HEK293 (cell line): ENCODE results near the gene GIPC1.

Experiments
- IKZF3 ChIP-seq: fragments of 450-650 bp; IDR thresholded peaks from 2 replicates; pipeline ENCODE4 v1.5.0; 2018; ENCODE audit warnings: missing biosample characterization, mild to moderate bottlenecking, missing genetic modification characterization, moderate library complexity
- KLF10 ChIP-seq: fragments of 450-650 bp; IDR thresholded peaks from 2 replicates; pipeline ENCODE4 v1.5.1; 2018; ENCODE audit warnings: missing biosample characterization, mild to moderate bottlenecking, missing genetic modification characterization
- KLF16 ChIP-seq: fragments of 450-650 bp; formaldehyde crosslinking; IDR thresholded peaks from 2 replicates; pipeline ENCODE4 v1.5.1; 2017; ENCODE audit warnings: missing biosample characterization, missing genetic modification characterization
- KLF8 ChIP-seq: fragments of 450-650 bp; formaldehyde crosslinking; IDR thresholded peaks from 2 replicates; pipeline ENCODE4 v1.5.1; 2016; ENCODE audit warnings: missing biosample characterization, missing genetic modification characterization
- OSR2 ChIP-seq: fragments of 450-650 bp; formaldehyde crosslinking; IDR thresholded peaks from 2 replicates; pipeline ENCODE4 v1.5.1; 2016; ENCODE audit warnings: missing biosample characterization, missing genetic modification characterization
- SETDB1 ChIP-seq: IDR thresholded peaks from one replicate; pipeline ENCODE4 v1.6.1; 2017; ENCODE audit warnings: mild to moderate bottlenecking, low read length, moderate library complexity, mixed read lengths; ENCODE audit not compliant: insufficient read length
- ZBTB1 ChIP-seq: fragments of 450-650 bp; formaldehyde crosslinking; IDR thresholded peaks from 2 replicates; pipeline ENCODE4 v1.5.1; 2016; ENCODE audit warnings: missing biosample characterization, missing genetic modification characterization
- ZBTB17 ChIP-seq: fragments of 450-650 bp; formaldehyde crosslinking; IDR thresholded peaks from 2 replicates; pipeline ENCODE4 v1.5.1; 2016; ENCODE audit warnings: missing biosample characterization, missing genetic modification characterization
- ZBTB20 ChIP-seq: fragments of 450-650 bp; formaldehyde crosslinking; IDR thresholded peaks from 2 replicates; pipeline ENCODE4 v1.5.1; 2016; ENCODE audit warnings: missing biosample characterization, missing genetic modification characterization
- ZBTB48 ChIP-seq: fragments of 450-650 bp; formaldehyde crosslinking; IDR thresholded peaks from 2 replicates; pipeline ENCODE4 v1.5.1; 2016; ENCODE audit warnings: missing biosample characterization, missing genetic modification characterization
- ZBTB7A ChIP-seq: fragments of 450-650 bp; formaldehyde crosslinking; IDR thresholded peaks from 2 replicates; pipeline ENCODE4 v1.5.1; 2016; ENCODE audit warnings: low read depth, missing biosample characterization, missing genetic modification characterization
- ZFP37 ChIP-seq: fragments of 450-650 bp; formaldehyde crosslinking; IDR thresholded peaks from 2 replicates; pipeline ENCODE4 v1.5.1; 2016; ENCODE audit warnings: missing biosample characterization, missing genetic modification characterization
- ZIC2 ChIP-seq: fragments of 450-650 bp; formaldehyde crosslinking; IDR thresholded peaks from 2 replicates; pipeline ENCODE4 v1.5.1; 2016; ENCODE audit warnings: missing biosample characterization, missing genetic modification characterization
- ZNF16 ChIP-seq: fragments of 450-650 bp; formaldehyde crosslinking; IDR thresholded peaks from 2 replicates; pipeline ENCODE4 v1.5.1; 2016; ENCODE audit warnings: low read depth, missing biosample characterization, missing genetic modification characterization
- ZNF169 ChIP-seq: fragments of 450-650 bp; formaldehyde crosslinking; IDR thresholded peaks from 2 replicates; pipeline ENCODE4 v1.5.1; 2016; ENCODE audit warnings: missing biosample characterization, missing genetic modification characterization
- ZNF24 ChIP-seq: fragments of 450-650 bp; formaldehyde crosslinking; IDR thresholded peaks from 2 replicates; pipeline ENCODE4 v1.5.1; 2016; ENCODE audit warnings: missing biosample characterization, missing genetic modification characterization
- ZNF292 ChIP-seq: fragments of 450-650 bp; formaldehyde crosslinking; IDR thresholded peaks from 2 replicates; pipeline ENCODE4 v1.5.1; 2016; ENCODE audit warnings: low read depth, missing biosample characterization, missing genetic modification characterization, borderline replicate concordance
- ZNF335 ChIP-seq: fragments of 450-650 bp; formaldehyde crosslinking; conservative IDR thresholded peaks from 2 replicates; pipeline ENCODE4 v1.5.1; 2016; ENCODE audit warnings: missing biosample characterization, missing genetic modification characterization
- ZNF350 ChIP-seq: fragments of 450-650 bp; formaldehyde crosslinking; IDR thresholded peaks from 2 replicates; pipeline ENCODE4 v1.5.0; 2017; ENCODE audit warnings: missing biosample characterization, mild to moderate bottlenecking, missing genetic modification characterization
- ZNF366 ChIP-seq: fragments of 450-650 bp; formaldehyde crosslinking; conservative IDR thresholded peaks from 2 replicates; pipeline ENCODE4 v1.5.1; 2016; ENCODE audit warnings: missing biosample characterization, missing genetic modification characterization
- ZNF37A ChIP-seq: fragments of 450-650 bp; IDR thresholded peaks from 2 replicates; pipeline ENCODE4 v1.5.1; 2018; ENCODE audit warnings: missing biosample characterization, missing genetic modification characterization
- ZNF488 ChIP-seq: fragments of 450-650 bp; formaldehyde crosslinking; IDR thresholded peaks from 2 replicates; pipeline ENCODE4 v1.5.1; 2016; ENCODE audit warnings: missing biosample characterization, missing genetic modification characterization
- ZNF585B ChIP-seq: fragments of 450-650 bp; formaldehyde crosslinking; IDR thresholded peaks from 2 replicates; pipeline ENCODE4 v1.5.1; 2016; ENCODE audit warnings: missing biosample characterization, missing genetic modification characterization
- ZNF600 ChIP-seq: fragments of 450-650 bp; formaldehyde crosslinking; IDR thresholded peaks from 2 replicates; pipeline ENCODE4 v1.5.1; 2016; ENCODE audit warnings: missing biosample characterization, missing genetic modification characterization
- ZNF624 ChIP-seq: fragments of 450-650 bp; formaldehyde crosslinking; IDR thresholded peaks from 2 replicates; pipeline ENCODE4 v1.5.1; 2017; ENCODE audit warnings: missing biosample characterization, missing genetic modification characterization
- ZNF654 ChIP-seq: fragments of 450-650 bp; formaldehyde crosslinking; IDR thresholded peaks from 2 replicates; pipeline ENCODE4 v1.5.1; 2016; ENCODE audit warnings: low read depth, missing biosample characterization, missing genetic modification characterization
- ZNF692 ChIP-seq: fragments of 450-650 bp; formaldehyde crosslinking; IDR thresholded peaks from 2 replicates; pipeline ENCODE4 v1.5.1; 2016; ENCODE audit warnings: missing biosample characterization, missing genetic modification characterization
- ZNF76 ChIP-seq: fragments of 450-650 bp; formaldehyde crosslinking; IDR thresholded peaks from 2 replicates; pipeline ENCODE4; 2016; ENCODE audit warnings: low read depth, missing biosample characterization, missing genetic modification characterization, borderline replicate concordance
- ZNF776 ChIP-seq: fragments of 450-650 bp; formaldehyde crosslinking; IDR thresholded peaks from 2 replicates; pipeline ENCODE4 v1.5.0; 2017; ENCODE audit warnings: missing biosample characterization, missing genetic modification characterization, borderline replicate concordance
- ZNF785 ChIP-seq: fragments of 450-650 bp; formaldehyde crosslinking; IDR thresholded peaks from 2 replicates; pipeline ENCODE4 v1.5.1; 2016; ENCODE audit warnings: missing biosample characterization, missing genetic modification characterization
- ZNF830 ChIP-seq: fragments of 450-650 bp; IDR thresholded peaks from 2 replicates; pipeline ENCODE4 v1.5.0; 2018; ENCODE audit warnings: missing biosample characterization, missing genetic modification characterization, low read depth, mild to moderate bottlenecking, moderate library complexity
- ZSCAN30 ChIP-seq: fragments of 450-650 bp; IDR thresholded peaks from 2 replicates; pipeline ENCODE4 v1.5.1; 2018; ENCODE audit warnings: missing biosample characterization, mild to moderate bottlenecking, missing genetic modification characterization, moderate library complexity
- TF ChIP-seq, protein P1 (sequence below): fragments of 450-650 bp; formaldehyde crosslinking; IDR thresholded peaks from 2 replicates; pipeline ENCODE4 v1.5.1; 2016; ENCODE audit warnings: missing biosample characterization, missing genetic modification characterization
- TF ChIP-seq, protein P2 (sequence below): fragments of 450-650 bp; formaldehyde crosslinking; IDR thresholded peaks from 2 replicates; pipeline ENCODE4 v1.5.1; 2016; ENCODE audit warnings: missing biosample characterization, missing genetic modification characterization
- TF ChIP-seq, protein P3 (sequence below): fragments of 450-650 bp; formaldehyde crosslinking; IDR thresholded peaks from 2 replicates; pipeline ENCODE4 v1.5.1; 2017; ENCODE audit warnings: missing biosample characterization, missing genetic modification characterization

GIPC1 gene

DNA sequence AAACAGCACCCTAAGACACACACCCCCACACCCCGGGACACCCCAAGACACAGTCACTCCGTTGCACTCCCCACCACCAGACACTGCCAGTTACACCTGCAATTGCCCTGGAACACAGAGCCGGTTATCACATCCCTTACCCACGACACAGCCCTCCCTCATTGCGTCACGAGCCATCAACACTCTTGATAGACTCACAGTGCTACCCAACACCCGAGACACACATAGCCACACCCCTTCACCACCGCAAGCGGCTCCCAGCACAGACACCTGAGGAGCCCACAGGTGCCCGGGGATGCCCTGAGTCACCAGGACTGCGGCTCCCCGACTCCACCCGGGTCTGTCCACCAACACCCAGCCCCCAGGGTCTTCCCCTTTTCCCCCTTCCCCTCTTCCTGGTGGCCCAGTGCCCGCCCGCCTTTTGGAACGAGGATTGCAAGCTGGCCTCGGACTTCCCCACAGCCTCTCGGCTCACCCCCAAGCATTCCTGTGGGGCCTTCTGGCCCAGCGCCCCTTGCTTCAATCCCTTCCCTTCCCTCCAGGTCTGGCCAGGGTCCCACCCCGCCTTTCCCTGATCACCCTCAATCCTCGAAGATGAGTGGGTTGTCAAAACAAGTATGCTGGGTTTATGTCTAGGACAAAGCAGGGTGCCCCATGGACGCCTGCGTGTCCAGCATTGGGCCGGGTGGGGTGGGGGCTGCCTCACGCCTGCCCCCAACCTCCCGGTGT, 19.1 kb downstream of the GIPC1 start (continued):
- TF ChIP-seq ZNF37A (tag by site-specific recombination) (no peak), ZNF16 (tag by site-specific recombination) (no peak), ZBTB1 (tag by site-specific recombination) (no peak), ZNF654 (tag by site-specific recombination) (no peak), ZNF335 (tag by site-specific recombination) (peak; percentile 48; the same call in 1 of the 2 replicates), ZNF292 (no peak), ZFP37 (tag by site-specific recombination) (no peak), KLF16 (tag by site-specific recombination) (0 out of 2 replicates have a peak, but pooled peaks have one; percentile 50), ZNF350 (tag by site-specific recombination) (no peak), ZNF585B (tag by site-specific recombination) (no peak), ZNF366 (tag by site-specific recombination) (peak; percentile 36; the same call in 1 of the 2 replicates), ZNF600 (tag by site-specific recombination) (peak; percentile 65), ZNF76 (tag by site-specific recombination) (peak; percentile 52; the same call in 1 of the 2 replicates), ZNF24 (tag by site-specific recombination) (no peak), ZNF488 (tag by site-specific recombination) (no peak), ZBTB7A (tag by site-specific recombination) (peak; percentile 17; the same call in 1 of the 2 replicates), ZNF624 (no peak), ZNF776 (tag by site-specific recombination) (no peak), IKZF3 (no peak), ZNF692 (tag by site-specific recombination) (peak; percentile 45; the same call in 1 of the 2 replicates), ZNF785 (tag by site-specific recombination) (0 out of 2 replicates have a peak, but pooled peaks have one; percentile 38), SETDB1 (no peak), OSR2 (tag by site-specific recombination) (no peak), KLF8 (peak; percentile 57; the same call in 1 of the 2 replicates), ZIC2 (tag by site-specific recombination) (peak; percentile 75), ZNF830 (tag by site-specific recombination) (no peak), ZBTB20 (peak; percentile 66; the same call in 1 of the 2 replicates), ZBTB17 (peak; percentile 79), KLF10 (tag by site-specific recombination) (no peak), ZSCAN30 (tag by site-specific recombination) (no peak), ZNF169 (tag by site-specific recombination) (no peak), ZBTB48 (tag by site-specific recombination) (peak; percentile 81)
- TF ChIP-seq, protein P1, sequence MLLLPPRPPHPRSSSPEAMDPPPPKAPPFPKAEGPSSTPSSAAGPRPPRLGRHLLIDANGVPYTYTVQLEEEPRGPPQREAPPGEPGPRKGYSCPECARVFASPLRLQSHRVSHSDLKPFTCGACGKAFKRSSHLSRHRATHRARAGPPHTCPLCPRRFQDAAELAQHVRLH (tag by site-specific recombination): no peak
- TF ChIP-seq, protein P2, sequence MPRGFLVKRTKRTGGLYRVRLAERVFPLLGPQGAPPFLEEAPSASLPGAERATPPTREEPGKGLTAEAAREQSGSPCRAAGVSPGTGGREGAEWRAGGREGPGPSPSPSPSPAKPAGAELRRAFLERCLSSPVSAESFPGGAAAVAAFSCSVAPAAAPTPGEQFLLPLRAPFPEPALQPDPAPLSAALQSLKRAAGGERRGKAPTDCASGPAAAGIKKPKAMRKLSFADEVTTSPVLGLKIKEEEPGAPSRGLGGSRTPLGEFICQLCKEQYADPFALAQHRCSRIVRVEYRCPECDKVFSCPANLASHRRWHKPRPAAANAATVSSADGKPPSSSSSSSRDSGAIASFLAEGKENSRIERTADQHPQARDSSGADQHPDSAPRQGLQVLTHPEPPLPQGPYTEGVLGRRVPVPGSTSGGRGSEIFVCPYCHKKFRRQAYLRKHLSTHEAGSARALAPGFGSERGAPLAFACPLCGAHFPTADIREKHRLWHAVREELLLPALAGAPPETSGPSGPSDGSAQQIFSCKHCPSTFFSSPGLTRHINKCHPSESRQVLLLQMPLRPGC (tag by site-specific recombination): no peak
- TF ChIP-seq, protein P3, sequence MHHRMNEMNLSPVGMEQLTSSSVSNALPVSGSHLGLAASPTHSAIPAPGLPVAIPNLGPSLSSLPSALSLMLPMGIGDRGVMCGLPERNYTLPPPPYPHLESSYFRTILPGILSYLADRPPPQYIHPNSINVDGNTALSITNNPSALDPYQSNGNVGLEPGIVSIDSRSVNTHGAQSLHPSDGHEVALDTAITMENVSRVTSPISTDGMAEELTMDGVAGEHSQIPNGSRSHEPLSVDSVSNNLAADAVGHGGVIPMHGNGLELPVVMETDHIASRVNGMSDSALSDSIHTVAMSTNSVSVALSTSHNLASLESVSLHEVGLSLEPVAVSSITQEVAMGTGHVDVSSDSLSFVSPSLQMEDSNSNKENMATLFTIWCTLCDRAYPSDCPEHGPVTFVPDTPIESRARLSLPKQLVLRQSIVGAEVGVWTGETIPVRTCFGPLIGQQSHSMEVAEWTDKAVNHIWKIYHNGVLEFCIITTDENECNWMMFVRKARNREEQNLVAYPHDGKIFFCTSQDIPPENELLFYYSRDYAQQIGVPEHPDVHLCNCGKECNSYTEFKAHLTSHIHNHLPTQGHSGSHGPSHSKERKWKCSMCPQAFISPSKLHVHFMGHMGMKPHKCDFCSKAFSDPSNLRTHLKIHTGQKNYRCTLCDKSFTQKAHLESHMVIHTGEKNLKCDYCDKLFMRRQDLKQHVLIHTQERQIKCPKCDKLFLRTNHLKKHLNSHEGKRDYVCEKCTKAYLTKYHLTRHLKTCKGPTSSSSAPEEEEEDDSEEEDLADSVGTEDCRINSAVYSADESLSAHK (tag by site-specific recombination): peak; percentile 32; the same call in 1 of the 2 replicates
